Fibroblast of lung (primary cell): ENCODE measurements around the gene SGCD. TPM values are rescaled to one million over a fixed set of nuclear protein-coding genes. Genes with fewer than 3 reads are reported as not detected.

ENCODE experiments used
- DNase-seq, 2 donors: peaks; one replicate each; pipeline versions ENCODE4 v3.0.0 to v3.0.0-alpha.2; 2010; ENCODE audit warnings: low read depth in 2 of 2
- H2AFZ ChIP-seq: 2 replicates; pipeline ENCODE4 v1.5.1; 2012; ENCODE audit warnings: low read length, control low read depth, inconsistent platforms
- H3K27ac ChIP-seq: 2 replicates; pipeline ENCODE4 v1.5.1; 2011; ENCODE audit warnings: low read length, control low read depth; ENCODE audit not compliant: insufficient read depth
- H3K27me3 ChIP-seq: 2 replicates; pipeline ENCODE4 v1.5.1; 2011; ENCODE audit warnings: mild to moderate bottlenecking, low read length; ENCODE audit not compliant: control insufficient read depth, insufficient read depth
- H3K36me3 ChIP-seq: 2 replicates; pipeline ENCODE4 v1.5.1; 2011; ENCODE audit warnings: low read length; ENCODE audit not compliant: control insufficient read depth, insufficient read depth
- H3K4me1 ChIP-seq: 2 replicates; pipeline ENCODE4 v1.5.1; 2011; ENCODE audit warnings: low read length; ENCODE audit not compliant: control insufficient read depth, insufficient read depth; ENCODE audit errors: extremely low read depth
- H3K4me2 ChIP-seq: 2 replicates; pipeline ENCODE4 v1.5.1; 2011; ENCODE audit warnings: low read length, control low read depth; ENCODE audit not compliant: insufficient read depth; ENCODE audit errors: extremely low read depth
- H3K4me3 ChIP-seq, 4 experiments: fragments of 200-600 bp in 1 of 4; sonication (generic) in 1 of 4; replicated peaks in 1 of 4; 2 replicates each; pipeline ENCODE4 v1.5.1; 2011 to 2016; ENCODE audit warnings: low read length in 4 of 4, low read depth in 3 of 4, mild to moderate bottlenecking in 3 of 4, control low read depth in 2 of 4, inconsistent platforms in 1 of 4, mixed read lengths in 1 of 4; ENCODE audit not compliant: insufficient read depth in 1 of 4; ENCODE audit errors: control extremely low read depth in 1 of 4
- H3K79me2 ChIP-seq: 2 replicates; pipeline ENCODE4 v1.5.1; 2012; ENCODE audit warnings: mild to moderate bottlenecking, low read length, inconsistent platforms; ENCODE audit not compliant: control insufficient read depth, insufficient read depth
- H3K9ac ChIP-seq: 2 replicates; pipeline ENCODE4 v1.5.1; 2011; ENCODE audit warnings: mild to moderate bottlenecking, low read length, control low read depth; ENCODE audit not compliant: insufficient read depth
- H3K9me3 ChIP-seq: 2 replicates; pipeline ENCODE4 v1.5.1; 2012; ENCODE audit warnings: low read depth, low read length; ENCODE audit not compliant: control insufficient read depth, insufficient read depth
- H4K20me1 ChIP-seq: 2 replicates; pipeline ENCODE4 v1.5.1; 2011; ENCODE audit warnings: low read length; ENCODE audit not compliant: control insufficient read depth, insufficient read depth; ENCODE audit errors: extremely low read depth
- CTCF ChIP-seq, 2 donors: IDR thresholded peaks in 1 of 2; conservative IDR thresholded peaks in 1 of 2; 1 replicate in 1 of 2; 2 replicates in 1 of 2; pipeline ENCODE4 v1.5.1; 2011 to 2012; ENCODE audit warnings: low read length in 2 of 2, control low read depth in 1 of 2, inconsistent platforms in 1 of 2, low read depth in 1 of 2, mild to moderate bottlenecking in 1 of 2
- EZH2 ChIP-seq: IDR thresholded peaks from 2 replicates; pipeline ENCODE4 v1.5.1; 2012; ENCODE audit warnings: low read length, control low read depth, mild to moderate bottlenecking; ENCODE audit errors: missing control alignments
- polyA plus RNA-seq, 2 donors: library from polyadenylated mRNA; depleted of rRNA in 1 of 2; stranded (reverse) in 1 of 2; unstranded in 1 of 2; fragments of >200 nt; gene quantifications; 2 replicates each; pipeline ENCODE4 v1.2.1, GENCODE V29; 2011 to 2012; ENCODE audit warnings: missing spikeins in 1 of 2
- total RNA-seq: library from RNA; depleted of rRNA; stranded (reverse); fragments of >200 nt; gene quantifications from 2 replicates; pipeline ENCODE4 v1.2.1, GENCODE V29; 2014

SGCD gene
- total and polyA plus RNA-seq, 2 donors (not counting 1 experiment from before 2014, with no cell fraction given), result 13.3 to 67.5 TPM

DNA sequence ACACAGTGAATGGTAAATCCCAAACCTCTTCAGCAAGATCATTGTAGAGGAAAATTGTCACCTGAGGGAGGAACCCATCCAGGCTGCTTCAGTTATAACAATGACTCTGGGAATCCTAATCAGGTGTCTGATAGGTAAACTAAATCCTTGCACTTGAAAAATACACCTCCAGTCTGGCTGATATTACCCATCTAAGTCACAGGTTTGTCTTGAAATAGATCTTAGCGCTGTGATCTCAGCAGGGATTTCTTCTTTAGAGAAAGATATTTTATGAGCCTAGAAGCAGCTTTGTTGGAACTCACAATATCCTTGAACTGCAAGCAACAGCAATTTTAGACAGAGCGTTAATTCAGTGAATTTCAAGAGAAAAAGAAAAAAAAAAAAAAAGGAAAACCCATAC is 149.7 kb downstream of the SGCD start:
- H3K4me2 ChIP-seq, result no peak overlapping the region

DNA sequence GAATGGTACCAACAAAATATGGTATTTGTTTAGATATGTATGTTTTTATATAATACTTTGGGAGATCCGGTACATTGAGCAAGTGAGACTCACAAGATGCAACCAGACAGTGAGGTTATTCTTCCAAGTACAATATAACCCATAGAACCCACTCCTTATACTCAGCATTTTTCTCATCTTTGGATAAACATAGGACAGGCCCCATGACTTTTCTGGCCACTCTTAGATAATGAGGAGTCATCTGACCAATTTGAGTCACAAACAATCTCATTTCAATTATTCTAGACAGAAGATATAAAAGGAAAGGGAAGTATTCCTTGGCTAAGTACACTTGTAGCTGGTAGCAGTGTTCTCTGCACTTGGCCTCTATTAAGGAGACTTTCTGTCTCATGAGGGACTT is 150.2 kb downstream of the SGCD start:
- Histone ChIP-seq H3K27me3 (no peaks in the 10 kb centered on the region), H3K4me2 (no peak overlapping the region)
- peak in 1 of 2 donors; percentile 57 for DNase-seq

More for the DNA sequence above, 149.7 kb downstream of the SGCD start:
- TF ChIP-seq CTCF (conservative IDR thresholded peaks at IDR 0.05 in 1 of 2, IDR thresholded peaks at IDR 0.05 in 1 of 2; ENCODE audit: low read depth in 1 of 2, low read length in 2 of 2) (no peak), EZH2 (no peak)
- Histone ChIP-seq H3K9me3 (no peaks in the 10 kb centered on the region), H3K36me3 (no peaks in the 10 kb centered on the region), H3K27ac (no peak overlapping the region), H3K4me3 (no peak overlapping the region), H4K20me1 (no peaks in the 10 kb centered on the region), H2AFZ (no peak overlapping the region), H3K79me2 (no peaks in the 10 kb centered on the region), H3K27me3 (no peaks in the 10 kb centered on the region), H3K4me1 (peaks cover 18% of the 10 kb centered on the region), H3K9ac (no peak overlapping the region)
- no peak for DNase-seq

DNA sequence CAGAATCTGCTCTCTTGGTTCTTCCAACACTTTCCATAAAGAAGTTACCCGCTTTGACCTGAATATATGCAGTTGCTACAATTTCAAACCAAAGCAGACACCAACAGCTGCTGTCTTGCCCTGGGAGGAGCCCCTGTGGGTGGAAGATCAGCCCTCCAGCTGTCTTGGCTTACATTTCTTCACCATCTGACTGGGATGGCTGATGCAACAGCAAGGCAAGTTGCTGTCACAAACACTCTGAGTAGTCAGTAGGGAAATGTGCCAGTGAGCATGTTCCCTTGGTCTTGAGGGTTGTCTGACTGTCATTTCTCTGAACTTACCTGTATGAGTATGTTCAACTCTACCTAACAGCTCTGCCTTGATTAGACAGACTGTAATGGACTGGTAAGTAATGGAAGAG is 152.9 kb downstream of the SGCD start:
- no peaks in the 10 kb centered on the region for H3K9me3 ChIP-seq
- no peaks in the 10 kb centered on the region for H3K27me3 ChIP-seq
- no peak overlapping the region for H2AFZ ChIP-seq
- TF ChIP-seq CTCF (conservative IDR thresholded peaks at IDR 0.05 in 1 of 2, IDR thresholded peaks at IDR 0.05 in 1 of 2; ENCODE audit: low read depth in 1 of 2, low read length in 2 of 2), result no peak
- no peak for TF ChIP-seq EZH2
- H3K4me1 ChIP-seq, result peaks cover 7% of the 10 kb centered on the region
- no peak overlapping the region for H3K9ac ChIP-seq
- no peak overlapping the region for H3K4me3 ChIP-seq
- H3K36me3 ChIP-seq, result no peaks in the 10 kb centered on the region
- DNase-seq, result peak; percentile 14 to 98
- H3K79me2 ChIP-seq, result no peaks in the 10 kb centered on the region
- no peaks in the 10 kb centered on the region for H4K20me1 ChIP-seq
- no peak overlapping the region for H3K4me2 ChIP-seq
- no peak overlapping the region for H3K27ac ChIP-seq

More for the DNA sequence above, 150.2 kb downstream of the SGCD start:
- TF ChIP-seq EZH2 (no peak), CTCF (conservative IDR thresholded peaks at IDR 0.05 in 1 of 2, IDR thresholded peaks at IDR 0.05 in 1 of 2; ENCODE audit: low read depth in 1 of 2, low read length in 2 of 2) (no peak)
- Histone ChIP-seq H3K36me3 (no peaks in the 10 kb centered on the region), H3K9me3 (no peaks in the 10 kb centered on the region), H4K20me1 (no peaks in the 10 kb centered on the region), H3K79me2 (no peaks in the 10 kb centered on the region), H2AFZ (no peak overlapping the region), H3K27ac (no peak overlapping the region), H3K4me1 (peaks cover 18% of the 10 kb centered on the region), H3K9ac (no peak overlapping the region), H3K4me3 (no peak overlapping the region)
